ENCODE results near the gene PLXNA2.

PLXNA2 gene

GRCh38 chr1:208173749-208174148 lies 70.4 kb downstream of the PLXNA2 start:
- no peaks in the 10 kb centered on the region for H3K9me3 ChIP-seq (ENCODE audit: severe bottlenecking)
- ATAC-seq (ENCODE audit: low read depth) (no peak), DNase-seq (ENCODE audit: low spot score) (no peak)
- H3K4me3 ChIP-seq (ENCODE audit: severe bottlenecking), result no peak overlapping the region
- H3K27ac ChIP-seq (ENCODE audit: poor library complexity, severe bottlenecking), result no peak overlapping the region
- TF ChIP-seq CTCF (IDR thresholded peaks at IDR 0.05; ENCODE audit: poor library complexity, severe bottlenecking), result no peak
- H3K36me3 ChIP-seq (ENCODE audit: low read depth), result no peaks in the 10 kb centered on the region
- H3K4me1 ChIP-seq (ENCODE audit: insufficient read depth, poor library complexity, severe bottlenecking), result peaks cover 5% of the 10 kb centered on the region
- no peaks in the 10 kb centered on the region for H3K27me3 ChIP-seq (ENCODE audit: insufficient read depth, poor library complexity, severe bottlenecking)

GRCh38 chr1:208172423-208173145 lies 71.6 kb downstream of the PLXNA2 start:
- no peaks in the 10 kb centered on the region for H3K36me3 ChIP-seq (ENCODE audit: low read depth)
- H3K27ac ChIP-seq (ENCODE audit: poor library complexity, severe bottlenecking), result no peak overlapping the region
- ATAC-seq (ENCODE audit: low read depth) (no peak), DNase-seq (ENCODE audit: low spot score) (no peak)
- no peaks in the 10 kb centered on the region for H3K9me3 ChIP-seq (ENCODE audit: severe bottlenecking)
- no peaks in the 10 kb centered on the region for H3K4me1 ChIP-seq (ENCODE audit: insufficient read depth, poor library complexity, severe bottlenecking)
- no peak overlapping the region for H3K4me3 ChIP-seq (ENCODE audit: severe bottlenecking)
- no peak for TF ChIP-seq CTCF (IDR thresholded peaks at IDR 0.05; ENCODE audit: poor library complexity, severe bottlenecking)
- no peaks in the 10 kb centered on the region for H3K27me3 ChIP-seq (ENCODE audit: insufficient read depth, poor library complexity, severe bottlenecking)

GRCh38 chr1:208171616-208172422 lies 72.4 kb downstream of the PLXNA2 start:
- DNase-seq (ENCODE audit: low spot score), result no peak
- no peak overlapping the region for H3K4me3 ChIP-seq (ENCODE audit: severe bottlenecking)
- no peaks in the 10 kb centered on the region for H3K9me3 ChIP-seq (ENCODE audit: severe bottlenecking)
- no peak for TF ChIP-seq CTCF (IDR thresholded peaks at IDR 0.05; ENCODE audit: poor library complexity, severe bottlenecking)
- H3K36me3 ChIP-seq (ENCODE audit: low read depth), result no peaks in the 10 kb centered on the region
- H3K4me1 ChIP-seq (ENCODE audit: insufficient read depth, poor library complexity, severe bottlenecking), result no peaks in the 10 kb centered on the region
- no peak for ATAC-seq (ENCODE audit: low read depth)
- H3K27me3 ChIP-seq (ENCODE audit: insufficient read depth, poor library complexity, severe bottlenecking), result no peaks in the 10 kb centered on the region
- no peak overlapping the region for H3K27ac ChIP-seq (ENCODE audit: poor library complexity, severe bottlenecking)

- Histone ChIP-seq H3K9me3 (ENCODE audit: severe bottlenecking) (no peaks in the 10 kb centered on the region), H3K27me3 (ENCODE audit: insufficient read depth, poor library complexity, severe bottlenecking) (no peaks in the 10 kb centered on the region), H3K36me3 (ENCODE audit: low read depth) (no peaks in the 10 kb centered on the region), H3K4me3 (ENCODE audit: severe bottlenecking) (no peak overlapping the region), H3K27ac (ENCODE audit: poor library complexity, severe bottlenecking) (no peak overlapping the region), H3K4me1 (ENCODE audit: insufficient read depth, poor library complexity, severe bottlenecking) (no peaks in the 10 kb centered on the region)
- DNase-seq (ENCODE audit: low spot score), result no peak
- TF ChIP-seq CTCF (IDR thresholded peaks at IDR 0.05; ENCODE audit: poor library complexity, severe bottlenecking), result no peak
- ATAC-seq (ENCODE audit: low read depth), result no peak
Observed at GRCh38 chr1:208170252-208170651, 73.9 kb downstream of the PLXNA2 start.
